GM06990 (cell line): ENCODE data around the gene DNASE2.

Experiments
- DNase-seq: peaks from one replicate; pipeline ENCODE4 v3.0.0-alpha.2; 2011; ENCODE audit not compliant: insufficient read length; ENCODE audit errors: extremely low read depth
- H3K27me3 ChIP-seq: replicated peaks from 2 replicates; pipeline ENCODE4 v1.6.0; 2011; ENCODE audit warnings: low read length; ENCODE audit not compliant: control insufficient read depth, insufficient read depth
- H3K36me3 ChIP-seq: 2 replicates; pipeline ENCODE4 v1.5.1; 2011; ENCODE audit warnings: low read length; ENCODE audit not compliant: control insufficient read depth, insufficient read depth
- H3K4me3 ChIP-seq: replicated peaks from 2 replicates; pipeline ENCODE4 v1.5.1; 2011; ENCODE audit warnings: low read depth, mild to moderate bottlenecking, control low read depth, low read length
- TF ChIP-seq, protein P1 (sequence below): IDR thresholded peaks from 2 replicates; pipeline ENCODE4 v1.5.1; 2011; ENCODE audit warnings: low read length, control low read depth, mild to moderate bottlenecking, inconsistent platforms; ENCODE audit not compliant: insufficient read depth, poor library complexity, severe bottlenecking

Gene DNASE2

DNA sequence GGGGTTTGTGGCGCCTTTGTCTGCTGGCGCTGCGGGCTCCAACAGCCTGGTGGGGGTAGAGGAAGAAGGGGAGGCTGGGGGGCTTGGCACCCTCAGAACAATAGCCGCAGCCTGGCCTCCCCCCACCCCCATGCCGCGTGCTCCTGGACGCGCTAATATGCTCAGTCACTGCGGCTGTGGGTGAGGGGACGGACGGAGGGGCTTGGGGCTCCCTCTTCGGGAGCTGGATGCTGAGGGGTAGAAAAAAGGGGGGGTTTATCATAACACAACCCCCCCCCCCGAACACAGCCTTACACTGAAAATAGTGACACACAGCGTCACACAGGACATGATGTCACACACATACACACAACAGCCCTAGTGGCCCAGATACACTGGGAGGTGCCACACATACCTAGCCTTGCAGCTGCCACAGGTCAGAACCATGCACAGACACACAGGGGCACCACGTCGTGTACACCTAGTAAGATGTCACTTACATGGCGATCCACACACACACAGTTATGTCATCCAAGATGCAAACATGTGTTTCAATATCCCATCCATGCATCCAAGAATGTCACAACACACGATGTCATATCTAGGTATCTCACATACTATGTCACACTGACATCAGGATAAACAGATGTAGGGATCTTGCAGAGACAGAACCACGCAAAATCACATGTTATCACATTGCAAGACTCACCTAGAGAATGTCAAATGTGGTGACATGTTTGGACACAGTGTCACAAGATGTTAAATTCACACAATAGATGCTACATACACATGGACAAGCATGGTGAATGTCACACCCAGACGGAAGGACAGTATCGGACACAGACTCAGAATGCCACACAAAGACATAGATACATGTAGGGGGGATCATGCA lies 42.1 kb downstream of the DNASE2 start:
- no peak for DNase-seq
- TF ChIP-seq, protein P1, sequence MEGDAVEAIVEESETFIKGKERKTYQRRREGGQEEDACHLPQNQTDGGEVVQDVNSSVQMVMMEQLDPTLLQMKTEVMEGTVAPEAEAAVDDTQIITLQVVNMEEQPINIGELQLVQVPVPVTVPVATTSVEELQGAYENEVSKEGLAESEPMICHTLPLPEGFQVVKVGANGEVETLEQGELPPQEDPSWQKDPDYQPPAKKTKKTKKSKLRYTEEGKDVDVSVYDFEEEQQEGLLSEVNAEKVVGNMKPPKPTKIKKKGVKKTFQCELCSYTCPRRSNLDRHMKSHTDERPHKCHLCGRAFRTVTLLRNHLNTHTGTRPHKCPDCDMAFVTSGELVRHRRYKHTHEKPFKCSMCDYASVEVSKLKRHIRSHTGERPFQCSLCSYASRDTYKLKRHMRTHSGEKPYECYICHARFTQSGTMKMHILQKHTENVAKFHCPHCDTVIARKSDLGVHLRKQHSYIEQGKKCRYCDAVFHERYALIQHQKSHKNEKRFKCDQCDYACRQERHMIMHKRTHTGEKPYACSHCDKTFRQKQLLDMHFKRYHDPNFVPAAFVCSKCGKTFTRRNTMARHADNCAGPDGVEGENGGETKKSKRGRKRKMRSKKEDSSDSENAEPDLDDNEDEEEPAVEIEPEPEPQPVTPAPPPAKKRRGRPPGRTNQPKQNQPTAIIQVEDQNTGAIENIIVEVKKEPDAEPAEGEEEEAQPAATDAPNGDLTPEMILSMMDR: no peak
- Histone ChIP-seq H3K36me3 (no peaks in the 10 kb centered on the region), H3K27me3 (peaks cover 2% of the 10 kb centered on the region), H3K4me3 (peak overlapping the region; percentile 48)

DNA sequence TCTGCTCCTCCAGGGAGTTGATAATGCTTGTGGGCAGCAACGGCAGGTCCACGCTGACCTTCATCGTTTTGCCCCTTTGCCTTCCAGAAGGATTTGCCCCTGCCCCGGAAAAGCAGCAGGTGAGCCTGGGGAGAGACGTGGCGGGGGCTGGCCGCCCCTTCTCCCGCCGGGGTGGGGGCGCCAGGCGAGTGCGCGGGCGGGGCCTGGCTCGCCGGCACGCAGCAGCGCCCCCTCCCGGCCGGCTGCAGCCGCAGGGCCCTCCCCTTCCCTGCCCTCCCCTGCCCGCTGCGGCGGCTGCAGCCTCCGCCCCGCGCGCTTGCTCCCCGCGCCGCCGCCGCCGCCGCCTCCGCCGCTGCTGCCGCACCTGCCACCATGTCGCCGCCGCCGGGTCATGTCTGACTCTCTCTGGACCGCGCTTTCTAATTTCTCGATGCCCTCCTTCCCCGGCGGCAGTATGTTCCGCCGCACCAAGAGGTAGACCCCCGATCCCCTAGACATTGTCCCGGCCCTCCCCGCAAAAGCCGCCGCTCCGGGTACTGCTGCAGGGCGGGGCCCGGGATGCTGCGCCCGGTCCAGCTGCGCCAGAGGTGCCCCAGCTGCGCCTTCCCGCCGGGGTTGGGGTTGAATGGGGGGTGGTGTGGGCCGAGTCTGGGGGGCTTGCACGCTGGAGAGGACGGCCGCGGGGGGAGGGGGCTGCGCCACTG lies 42.9 kb downstream of the DNASE2 start, which contains the start of gene MAST1:
MAST1 (plus strand) TSS at position 334 of the 704 bp plus-strand sequence; CDS start at position 392, 58 bp downstream.
- peak; percentile 66 for DNase-seq
- peaks cover 2% of the 10 kb centered on the region for H3K27me3 ChIP-seq

DNA sequence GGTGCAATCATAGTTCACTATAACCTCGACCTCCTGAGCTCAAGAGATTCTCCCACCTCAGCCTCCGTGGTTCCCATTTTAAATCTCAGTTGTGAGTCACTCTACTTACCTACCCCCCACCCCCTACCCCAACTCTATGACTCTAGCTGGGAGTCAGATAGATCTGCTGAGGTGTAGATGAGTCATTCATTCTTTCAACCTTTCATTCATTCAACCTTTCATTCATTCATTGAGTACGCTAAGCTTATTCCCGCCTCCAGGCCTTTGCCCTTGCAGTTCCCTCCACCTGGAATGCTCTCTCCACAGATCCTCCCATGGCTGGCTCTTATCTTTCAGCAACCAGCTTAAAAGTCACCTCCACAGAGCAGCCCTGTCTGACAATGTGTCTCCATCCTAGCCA lies 44.0 kb downstream of the DNASE2 start:
- Histone ChIP-seq H3K36me3 (no peaks in the 10 kb centered on the region), H3K4me3 (no peak overlapping the region), H3K27me3 (peaks cover 2% of the 10 kb centered on the region)
- TF ChIP-seq, protein P1: no peak
- DNase-seq: no peak

More for the DNA sequence above, 42.9 kb downstream of the DNASE2 start, which contains the start of gene MAST1:
- Histone ChIP-seq H3K4me3 (peak within 1 kb of the TSS; percentile 48), H3K36me3 (no peaks in the 10 kb centered on the region)
- TF ChIP-seq, protein P1: no peak

DNA sequence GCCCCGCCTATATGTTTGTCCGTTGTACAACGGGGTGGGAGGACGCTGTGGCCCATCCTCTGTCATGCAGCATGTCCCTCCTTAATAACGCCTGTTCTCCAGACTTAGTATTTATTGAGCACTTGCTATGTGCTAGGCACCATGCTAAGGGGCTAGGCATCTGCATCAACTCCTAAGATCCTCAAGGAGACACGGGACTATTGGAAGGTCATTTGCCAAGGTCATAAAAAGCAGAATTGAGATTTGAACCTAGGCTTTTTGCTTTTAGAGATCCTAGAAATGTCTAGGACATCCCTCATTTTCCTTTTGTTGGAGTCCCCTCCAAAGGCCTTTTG lies 44.8 kb downstream of the DNASE2 start:
- TF ChIP-seq, protein P1: no peak
- Histone ChIP-seq H3K4me3 (no peak overlapping the region), H3K36me3 (no peaks in the 10 kb centered on the region), H3K27me3 (peaks cover 2% of the 10 kb centered on the region)
- DNase-seq: no peak

DNA sequence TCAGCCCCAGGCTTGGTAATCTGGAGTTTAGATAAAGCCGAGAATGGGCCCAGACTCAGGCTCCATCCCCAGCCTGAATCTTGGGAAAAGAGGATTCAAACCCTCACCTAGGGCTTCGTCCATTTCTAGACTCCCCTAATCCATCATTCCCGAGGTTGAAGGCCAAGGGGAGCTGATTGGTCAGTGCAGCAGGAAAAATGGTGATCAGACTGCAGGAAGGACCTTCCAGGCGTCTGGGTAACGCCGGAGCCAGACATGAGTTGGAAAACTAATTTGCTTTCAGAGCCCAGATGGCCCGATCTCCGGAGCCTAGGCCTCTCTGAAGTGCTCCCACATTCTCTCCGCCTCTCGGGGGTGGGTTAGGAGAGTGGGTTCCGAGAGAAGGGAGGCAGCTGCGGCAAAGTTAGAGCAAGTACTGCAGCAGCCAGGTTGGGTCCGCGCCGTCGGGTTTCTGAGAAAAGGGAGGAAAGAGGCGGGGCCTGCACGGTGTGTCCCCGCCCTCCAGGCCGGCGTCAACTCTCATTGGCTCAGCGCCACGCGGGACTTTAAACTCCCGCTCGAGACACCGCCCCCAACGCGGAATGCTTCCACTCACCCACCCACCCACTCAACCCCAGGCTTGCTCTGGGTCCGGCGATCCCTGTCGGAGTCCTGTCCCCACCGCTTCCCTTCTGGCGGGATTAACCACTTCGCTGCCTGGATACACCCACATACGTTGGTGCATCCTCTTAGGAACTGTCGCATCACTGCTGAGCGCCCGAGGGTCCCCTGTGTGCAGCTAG lies 46.1 kb downstream of the DNASE2 start:
- DNase-seq: no peak
- Histone ChIP-seq H3K27me3 (peaks cover 2% of the 10 kb centered on the region), H3K4me3 (no peak overlapping the region), H3K36me3 (no peaks in the 10 kb centered on the region)
- TF ChIP-seq, protein P1: no peak
